ENCODE results near the gene FERMT3.

Gene FERMT3

DNA sequence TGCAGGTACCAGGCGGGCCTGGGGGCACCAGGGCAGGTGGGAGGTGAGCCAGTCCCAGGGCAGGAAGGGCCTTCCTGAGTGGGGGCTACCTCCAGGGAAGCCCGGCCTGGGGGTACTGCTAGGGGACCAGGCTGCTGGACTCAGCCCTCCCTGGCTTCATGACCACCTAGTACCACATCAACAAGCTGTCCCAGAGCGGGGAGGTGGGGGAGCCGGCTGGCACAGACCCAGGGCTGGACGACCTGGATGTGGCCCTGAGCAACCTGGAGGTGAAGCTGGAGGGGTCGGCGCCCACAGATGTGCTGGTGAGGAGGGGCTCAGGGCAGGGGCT is 12.8 kb downstream of the FERMT3 start:
- TF ChIP-seq, protein P1, sequence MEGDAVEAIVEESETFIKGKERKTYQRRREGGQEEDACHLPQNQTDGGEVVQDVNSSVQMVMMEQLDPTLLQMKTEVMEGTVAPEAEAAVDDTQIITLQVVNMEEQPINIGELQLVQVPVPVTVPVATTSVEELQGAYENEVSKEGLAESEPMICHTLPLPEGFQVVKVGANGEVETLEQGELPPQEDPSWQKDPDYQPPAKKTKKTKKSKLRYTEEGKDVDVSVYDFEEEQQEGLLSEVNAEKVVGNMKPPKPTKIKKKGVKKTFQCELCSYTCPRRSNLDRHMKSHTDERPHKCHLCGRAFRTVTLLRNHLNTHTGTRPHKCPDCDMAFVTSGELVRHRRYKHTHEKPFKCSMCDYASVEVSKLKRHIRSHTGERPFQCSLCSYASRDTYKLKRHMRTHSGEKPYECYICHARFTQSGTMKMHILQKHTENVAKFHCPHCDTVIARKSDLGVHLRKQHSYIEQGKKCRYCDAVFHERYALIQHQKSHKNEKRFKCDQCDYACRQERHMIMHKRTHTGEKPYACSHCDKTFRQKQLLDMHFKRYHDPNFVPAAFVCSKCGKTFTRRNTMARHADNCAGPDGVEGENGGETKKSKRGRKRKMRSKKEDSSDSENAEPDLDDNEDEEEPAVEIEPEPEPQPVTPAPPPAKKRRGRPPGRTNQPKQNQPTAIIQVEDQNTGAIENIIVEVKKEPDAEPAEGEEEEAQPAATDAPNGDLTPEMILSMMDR (IDR thresholded peaks at IDR 0.05): no peak

DNA sequence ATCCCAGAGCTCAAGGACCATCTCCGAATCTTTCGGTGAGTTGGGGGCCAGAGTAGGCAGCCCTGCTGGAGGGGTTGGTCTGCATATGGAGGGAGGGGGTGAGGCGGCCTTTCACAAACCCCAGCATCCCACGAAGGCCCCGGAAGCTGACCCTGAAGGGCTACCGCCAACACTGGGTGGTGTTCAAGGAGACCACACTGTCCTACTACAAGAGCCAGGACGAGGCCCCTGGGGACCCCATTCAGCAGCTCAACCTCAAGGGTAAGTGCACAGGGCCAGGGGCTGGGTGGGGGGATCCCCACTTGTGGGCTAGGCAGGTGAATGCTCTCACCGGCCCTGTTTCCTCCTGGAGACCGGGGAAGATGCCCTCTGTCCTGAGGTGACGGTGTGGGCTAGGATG is 13.2 kb downstream of the FERMT3 start:
- TF ChIP-seq, protein P1 (IDR thresholded peaks at IDR 0.05): no peak

DNA sequence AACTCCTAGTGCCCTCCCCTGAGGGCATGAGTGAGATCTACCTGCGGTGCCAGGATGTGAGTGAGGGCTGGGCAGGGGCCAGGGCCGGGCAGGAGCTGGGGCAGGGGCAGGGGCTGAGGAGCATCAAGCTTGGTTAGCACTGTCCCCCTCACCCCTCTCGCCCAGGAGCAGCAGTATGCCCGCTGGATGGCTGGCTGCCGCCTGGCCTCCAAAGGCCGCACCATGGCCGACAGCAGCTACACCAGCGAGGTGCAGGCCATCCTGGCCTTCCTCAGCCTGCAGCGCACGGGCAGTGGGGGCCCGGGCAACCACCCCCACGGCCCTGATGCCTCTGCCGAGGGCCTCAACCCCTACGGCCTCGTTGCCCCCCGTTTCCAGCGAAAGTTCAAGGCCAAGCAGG is 13.8 kb downstream of the FERMT3 start:
- TF ChIP-seq, protein P1 (IDR thresholded peaks at IDR 0.05): no peak

DNA sequence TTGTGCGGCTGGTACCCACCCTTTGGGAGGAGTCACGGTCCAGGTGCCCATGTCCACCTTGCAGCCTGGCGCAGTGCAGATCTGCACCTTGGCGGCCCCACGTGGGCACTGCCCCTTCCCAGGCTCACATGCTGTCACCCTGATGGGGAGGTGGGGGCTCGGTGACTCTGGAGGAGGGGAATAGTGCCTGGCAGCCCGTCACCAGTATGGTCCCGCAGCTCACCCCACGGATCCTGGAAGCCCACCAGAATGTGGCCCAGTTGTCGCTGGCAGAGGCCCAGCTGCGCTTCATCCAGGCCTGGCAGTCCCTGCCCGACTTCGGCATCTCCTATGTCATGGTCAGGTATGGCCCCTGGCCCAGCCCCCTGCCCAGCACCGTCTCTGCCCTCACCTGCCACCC is 14.3 kb downstream of the FERMT3 start:
- TF ChIP-seq, protein P1 (IDR thresholded peaks at IDR 0.05): no peak

DNA sequence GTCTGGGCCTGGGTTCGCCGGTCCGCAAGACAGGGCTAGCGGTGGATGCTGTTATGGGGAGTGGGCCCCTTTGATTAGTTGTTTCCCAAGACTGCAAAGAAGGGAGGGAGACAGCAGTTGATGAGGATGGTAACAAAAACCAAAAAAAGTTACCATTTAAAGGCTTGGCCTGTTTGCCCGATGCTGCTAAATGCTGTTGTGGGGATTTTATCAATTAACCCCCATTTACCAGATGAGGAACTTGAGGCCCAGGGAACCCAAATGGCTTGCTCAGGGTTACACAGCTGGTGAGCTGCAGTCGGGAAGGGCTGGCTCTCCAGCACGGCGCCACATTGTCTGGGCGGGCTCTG is 16.1 kb downstream of the FERMT3 start:
- TF ChIP-seq, protein P1 (IDR thresholded peaks at IDR 0.05): no peak

DNA sequence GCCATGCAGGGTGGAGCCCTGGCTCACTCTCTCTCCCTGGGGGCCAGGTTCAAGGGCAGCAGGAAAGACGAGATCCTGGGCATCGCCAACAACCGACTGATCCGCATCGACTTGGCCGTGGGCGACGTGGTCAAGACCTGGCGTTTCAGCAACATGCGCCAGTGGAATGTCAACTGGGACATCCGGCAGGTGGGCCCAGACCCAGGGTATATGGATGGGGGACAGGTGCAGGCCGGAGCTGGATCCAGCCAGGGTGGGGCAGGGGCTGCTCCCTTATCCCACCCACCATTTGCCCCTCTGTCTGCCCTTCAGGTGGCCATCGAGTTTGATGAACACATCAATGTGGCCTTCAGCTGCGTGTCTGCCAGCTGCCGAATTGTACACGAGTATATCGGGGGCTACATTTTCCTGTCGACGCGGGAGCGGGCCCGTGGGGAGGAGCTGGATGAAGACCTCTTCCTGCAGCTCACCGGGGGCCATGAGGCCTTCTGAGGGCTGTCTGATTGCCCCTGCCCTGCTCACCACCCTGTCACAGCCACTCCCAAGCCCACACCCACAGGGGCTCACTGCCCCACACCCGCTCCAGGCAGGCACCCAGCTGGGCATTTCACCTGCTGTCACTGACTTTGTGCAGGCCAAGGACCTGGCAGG is 16.6 kb downstream of the FERMT3 start:
- TF ChIP-seq, protein P1 (IDR thresholded peaks at IDR 0.05): no peak

DNA sequence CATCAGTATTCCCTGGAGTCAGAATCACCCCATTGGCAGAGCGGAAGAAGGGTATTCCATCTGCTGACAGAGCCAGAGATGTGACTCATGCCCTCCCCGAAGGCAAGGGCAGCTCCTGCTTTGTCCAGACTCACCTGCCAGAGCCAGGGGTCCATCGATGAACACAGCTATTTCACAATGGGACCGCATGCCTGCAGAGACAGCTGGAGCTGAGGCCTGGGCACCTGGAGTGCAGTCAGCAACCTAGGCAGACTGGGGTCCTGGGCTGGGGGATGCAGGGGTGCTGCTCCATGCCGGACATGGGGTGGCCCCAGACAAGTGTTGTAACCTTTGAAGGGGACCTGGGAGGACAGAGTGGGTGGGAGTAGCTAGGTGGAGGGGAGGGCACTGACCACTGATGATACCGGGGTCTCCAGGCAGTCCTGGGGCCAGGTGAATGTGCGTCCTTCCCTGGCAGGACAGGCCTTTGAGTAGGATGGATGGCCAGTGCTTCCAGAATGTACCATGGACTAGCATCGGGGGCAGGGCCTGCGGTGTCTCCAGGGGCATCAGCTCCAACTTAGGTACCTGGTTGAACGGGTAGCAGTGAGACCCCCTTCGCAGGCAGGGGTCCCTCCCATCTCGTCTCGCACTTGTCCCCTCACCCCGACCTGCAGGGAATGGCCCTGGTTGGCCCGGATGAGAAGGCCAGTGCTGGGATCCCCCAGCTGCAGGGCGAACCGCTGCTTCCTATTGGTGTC is 17.8 kb downstream of the FERMT3 start:
- TF ChIP-seq, protein P1 (IDR thresholded peaks at IDR 0.05): no peak

All from LNCAP (cell line).